Dedifferentiated amniotic fluid mesenchymal stem cell (primary cell): ENCODE results near the gene SCG5.

Source experiments
- DNase-seq: peaks from one replicate; pipeline ENCODE4 v3.0.0-alpha.2; 2016; ENCODE audit errors: extremely low spot score

Gene SCG5

DNA sequence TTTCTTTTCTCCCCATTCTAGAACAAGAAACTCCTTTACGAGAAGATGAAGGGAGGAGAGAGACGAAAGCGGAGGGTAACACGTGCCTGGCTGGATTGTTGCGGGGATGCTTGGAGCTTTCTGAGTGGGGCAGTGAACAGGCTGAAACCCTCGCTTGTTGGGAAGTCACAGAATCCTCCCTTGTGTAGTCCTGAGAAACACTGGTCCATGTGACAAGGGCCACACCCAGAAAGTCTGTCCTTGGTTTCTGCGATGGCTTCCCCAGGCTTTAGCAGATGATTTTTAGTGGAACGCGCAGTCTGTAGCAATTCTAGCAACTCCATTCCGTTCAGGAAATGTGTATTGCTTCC, 50.2 kb downstream of the SCG5 start:
- no peak for DNase-seq

- DNase-seq, result no peak
Measured at GRCh38 chr15:32692286-32692685, 50.8 kb downstream of the SCG5 start.

GRCh38 chr15:32694222-32694983, 52.9 kb downstream of the SCG5 start:
- DNase-seq, result no peak

DNA sequence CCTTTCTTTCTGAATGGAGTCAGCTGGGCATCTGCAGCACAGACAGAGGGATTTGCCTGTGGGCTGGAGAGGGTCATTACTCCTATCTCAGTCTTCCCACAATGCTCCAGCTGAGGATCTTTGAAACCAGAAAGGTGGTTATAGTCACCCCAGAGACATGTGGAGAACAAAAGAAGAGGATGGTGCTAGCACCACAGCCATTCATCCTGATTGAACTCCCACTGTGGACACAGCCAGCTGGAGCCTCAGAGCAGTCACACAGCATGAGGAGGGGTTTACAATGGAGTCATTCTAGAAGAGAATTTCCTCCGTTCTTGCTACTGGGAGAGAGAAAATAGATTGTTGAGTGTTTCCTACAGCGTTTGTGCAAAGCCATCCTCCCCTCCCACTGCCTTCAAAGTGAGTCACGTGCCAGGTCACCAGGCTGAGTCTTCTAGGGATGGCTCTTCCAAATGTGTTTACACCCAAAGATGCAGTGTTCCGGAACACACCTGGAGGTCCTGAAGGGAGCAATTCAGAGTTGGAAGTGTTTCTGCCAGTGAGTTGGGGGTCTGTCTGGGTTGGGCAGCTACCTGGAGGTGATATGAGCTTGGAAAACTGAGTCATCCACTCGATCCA, 57.4 kb downstream of the SCG5 start:
- DNase-seq, result no peak

GRCh38 chr15:32700501-32701150, 59.1 kb downstream of the SCG5 start:
- no peak for DNase-seq

- DNase-seq, result no peak
Measured at GRCh38 chr15:32701863-32702262, 60.4 kb downstream of the SCG5 start.

GRCh38 chr15:32704395-32704981, 63.0 kb downstream of the SCG5 start:
- no peak for DNase-seq

DNA sequence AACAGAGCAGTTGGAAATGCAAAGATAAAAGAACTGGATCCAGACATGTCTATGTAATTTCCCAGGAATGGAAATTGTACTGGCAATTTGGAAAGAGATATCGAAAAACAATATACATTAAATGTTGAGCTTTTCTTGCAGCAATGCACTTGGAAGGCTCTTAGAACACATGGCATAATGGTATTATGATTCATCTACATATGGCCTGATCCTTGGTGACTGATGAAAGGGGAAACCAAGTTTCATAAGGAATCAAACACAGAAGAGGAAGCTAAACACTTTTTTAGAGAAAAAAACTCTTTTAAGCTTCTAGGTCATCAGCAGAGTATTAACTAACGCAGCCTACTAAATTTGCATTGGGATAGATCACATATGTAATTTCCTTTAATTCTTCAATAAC, 63.9 kb downstream of the SCG5 start:
- no peak for DNase-seq

GRCh38 chr15:32706704-32707103, 65.2 kb downstream of the SCG5 start:
- no peak for DNase-seq

GRCh38 chr15:32707436-32707835, 65.9 kb downstream of the SCG5 start:
- no peak for DNase-seq

DNA sequence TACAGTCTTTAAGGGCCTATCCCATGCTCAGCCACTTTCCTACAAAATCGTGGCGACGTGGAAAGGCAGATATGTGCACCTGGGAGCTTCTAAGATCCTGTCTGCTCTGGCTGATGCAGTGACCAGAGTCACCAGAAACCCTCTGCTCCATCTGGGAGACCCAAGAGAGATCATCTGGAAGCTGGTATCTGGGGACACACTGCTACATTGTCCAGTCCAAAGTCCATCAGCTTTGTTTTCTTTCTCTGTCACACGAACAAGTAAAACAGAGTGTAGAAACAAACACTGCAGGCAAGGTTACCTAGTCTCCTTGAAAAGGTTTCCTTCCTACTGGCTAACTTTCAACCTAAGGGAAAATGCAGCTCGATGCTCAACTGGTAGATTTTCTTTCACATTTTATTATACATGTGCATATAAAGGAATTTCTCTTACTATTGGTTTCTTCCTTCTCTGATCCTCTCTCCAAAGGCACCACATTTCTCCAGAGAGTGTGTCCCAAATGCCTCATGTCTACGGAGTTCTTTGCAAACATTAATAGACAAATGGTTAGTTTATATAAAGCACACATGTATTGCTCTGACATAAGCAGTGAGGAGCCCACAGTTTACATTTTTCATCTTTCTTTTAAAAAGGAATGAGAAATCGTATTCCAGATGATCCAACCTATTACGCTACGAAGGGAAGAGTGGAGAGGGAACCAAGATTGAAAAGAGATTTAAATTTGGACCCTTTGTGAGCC, 68.0 kb downstream of the SCG5 start:
- no peak for DNase-seq

DNA sequence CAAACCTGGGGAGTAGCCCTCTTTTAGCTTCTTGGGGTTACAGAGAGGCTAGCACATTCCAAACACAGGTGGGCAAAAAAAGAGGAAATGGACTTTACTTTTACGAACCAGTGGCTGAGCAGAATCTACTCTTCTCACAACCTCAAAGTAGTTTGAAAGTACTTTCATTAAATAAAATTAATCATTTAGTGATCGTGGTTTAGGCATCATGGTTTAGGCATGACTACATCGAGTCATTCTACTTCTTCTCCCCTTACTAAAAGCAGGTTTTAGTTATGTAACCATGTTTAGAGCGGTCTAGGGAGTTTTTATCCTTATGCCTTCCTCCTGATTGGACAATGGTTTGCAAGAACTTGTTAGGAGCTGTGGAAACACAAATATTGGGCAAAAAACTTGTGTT, 73.8 kb downstream of the SCG5 start:
- DNase-seq, result no peak

DNA sequence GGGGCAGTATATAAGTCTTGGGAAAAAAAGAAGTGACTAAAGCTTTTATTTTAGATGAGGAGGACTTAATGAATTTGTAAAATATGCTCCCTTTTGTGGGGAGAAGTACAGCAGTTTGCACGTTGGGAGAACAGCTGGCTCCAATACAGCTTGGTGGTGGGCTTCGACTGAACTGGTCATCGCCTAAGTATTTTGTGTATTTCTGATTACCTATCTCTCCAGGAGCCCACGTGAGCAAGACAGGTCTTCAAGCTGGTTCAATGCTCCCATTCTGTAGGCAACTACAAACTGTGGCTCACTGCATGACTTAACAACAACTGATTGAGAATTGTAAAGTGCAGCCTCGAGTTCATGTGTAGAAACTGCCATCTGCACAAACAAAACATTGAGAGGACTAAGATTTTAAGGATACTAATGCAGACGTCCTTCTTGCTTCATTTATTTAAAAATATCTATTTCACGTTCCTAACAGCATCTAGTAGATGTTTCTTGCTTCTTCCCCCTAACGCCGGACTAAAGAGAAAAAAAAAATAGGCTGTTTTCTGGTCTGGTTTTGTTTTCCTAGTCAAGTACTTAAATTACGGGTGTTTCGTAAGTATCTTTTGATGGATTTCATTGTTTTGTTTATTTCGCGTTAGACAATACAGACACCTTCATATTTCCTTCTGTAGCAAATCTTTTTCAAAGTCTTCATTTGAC, 74.9 kb downstream of the SCG5 start:
- DNase-seq, result no peak

DNA sequence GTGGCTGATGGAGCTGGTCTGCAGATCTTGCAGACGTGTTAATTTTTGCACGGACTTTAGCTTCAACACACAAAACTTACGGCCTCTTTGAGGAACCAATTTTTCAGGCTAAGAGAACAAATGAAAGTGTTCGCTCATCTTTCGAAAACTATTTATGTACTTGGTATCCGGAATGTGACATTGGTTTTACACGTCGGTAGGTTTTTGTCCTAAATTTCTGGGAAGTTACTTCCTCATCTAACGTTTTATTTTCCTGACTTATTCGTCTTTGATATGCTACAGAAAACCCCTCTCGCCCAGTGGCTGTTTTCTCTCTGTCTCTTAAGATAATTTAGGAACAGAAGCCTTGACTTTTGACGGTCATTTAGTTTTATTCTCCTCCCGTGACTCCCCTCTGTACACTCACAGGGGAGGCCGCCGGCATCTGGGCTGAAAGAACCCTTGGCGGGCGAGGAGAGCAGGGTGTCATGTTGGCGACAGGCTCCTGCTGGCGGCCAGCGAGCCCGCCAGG, 75.5 kb downstream of the SCG5 start:
- no peak for DNase-seq

- DNase-seq, result peak; percentile 44
Measured at GRCh38 chr15:32717426-32718226, 76.1 kb downstream of the SCG5 start, which contains the start of gene GREM1. TSS of gene GREM1 (plus strand) at chr15:32718004. CDS start at chr15:32730691, 12,687 bp downstream.

- DNase-seq, result no peak
Measured at GRCh38 chr15:32718227-32718820, 76.8 kb downstream of the SCG5 start.

DNA sequence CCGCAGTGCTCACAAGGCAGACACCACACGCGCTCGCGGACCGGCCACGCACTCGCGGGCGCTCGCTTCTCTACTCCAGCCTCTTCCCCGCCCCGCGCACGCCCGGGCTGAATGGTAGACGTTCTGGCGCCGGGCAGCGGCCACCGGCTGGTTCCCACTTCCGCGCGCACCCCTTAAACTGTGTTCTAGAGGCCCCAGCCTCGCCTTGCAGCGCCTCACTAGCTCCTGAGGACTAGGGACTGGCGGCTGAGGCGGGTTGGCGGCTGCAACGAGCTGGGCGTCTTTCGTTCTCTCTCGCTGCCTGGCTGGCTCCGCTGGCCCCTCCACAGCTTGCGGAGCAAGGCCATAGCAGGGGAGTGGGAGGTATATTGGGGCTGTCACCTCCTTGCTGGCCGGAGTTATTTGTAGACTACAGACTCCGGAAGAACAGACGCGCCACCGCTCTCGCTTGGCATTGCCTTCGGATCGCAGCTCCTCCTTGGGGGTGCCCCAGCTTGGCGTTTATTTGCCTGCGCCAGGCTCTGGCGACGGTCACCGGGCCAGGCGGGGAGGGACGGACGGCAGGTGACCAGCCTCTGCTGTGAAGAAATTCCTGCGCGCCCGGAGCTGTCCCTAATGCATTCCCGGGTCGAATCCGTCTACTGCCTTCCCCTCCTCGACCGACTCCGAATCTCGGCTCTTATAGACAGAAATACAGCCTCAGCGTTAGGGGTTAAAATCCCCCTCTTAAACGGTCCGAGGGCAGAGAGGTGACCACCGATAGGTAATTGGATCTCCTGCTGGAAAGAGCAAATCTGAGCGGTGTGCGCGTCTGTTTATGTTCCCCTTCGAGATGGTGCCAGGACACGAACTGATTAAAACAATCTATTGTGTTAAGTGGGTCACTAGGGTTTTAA, 77.6 kb downstream of the SCG5 start:
- DNase-seq, result no peak

- DNase-seq, result no peak
Measured at GRCh38 chr15:32721596-32721995, 80.1 kb downstream of the SCG5 start.

- no peak for DNase-seq
Measured at GRCh38 chr15:32722136-32722535, 80.6 kb downstream of the SCG5 start.
